Measurements from ENCODE around the gene MYT1. TPM values are rescaled to one million over a fixed set of nuclear protein-coding genes. Genes with fewer than 3 reads are reported as not detected.
A peak's percentile ranks its signal among the peaks of the same experiment; 100 is the strongest.

Gene MYT1
- total and polyA plus RNA-seq, 2 experiments from 2014 or later, result 0.39 to 0.50 TPM

DNA sequence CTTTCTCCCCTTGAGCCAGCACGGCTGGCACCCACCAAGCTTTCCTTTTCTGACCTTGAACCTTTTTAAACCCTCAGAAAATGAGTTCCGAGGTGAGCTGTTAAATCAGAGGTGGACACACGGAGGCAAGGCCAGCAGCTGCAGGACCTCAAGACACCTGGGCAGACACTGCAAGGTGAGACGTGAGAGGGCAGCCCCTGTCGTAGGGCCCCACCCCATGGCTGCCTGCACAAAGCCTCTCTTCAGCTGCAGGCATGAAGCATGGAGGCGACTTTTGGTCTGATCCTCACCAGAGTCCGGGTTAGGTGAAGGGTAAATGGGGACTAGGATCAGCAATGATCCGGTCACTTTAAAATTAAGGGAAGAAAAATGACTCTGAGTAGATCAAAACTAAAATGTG is 25.7 kb downstream of the MYT1 start:
- Histone ChIP-seq H3K4me3 (no peak overlapping the region), H3K27ac (no peak overlapping the region), H3K36me3 (no peaks in the 10 kb centered on the region), H3K9me3 (ENCODE audit: low read depth) (no peaks in the 10 kb centered on the region), H3K4me1 (ENCODE audit: low read depth) (no peaks in the 10 kb centered on the region), H3K27me3 (no peaks in the 10 kb centered on the region)
- DNase-seq (ENCODE audit: low read depth in 1 of 2, low spot score in 1 of 2), result no peak
- TF ChIP-seq CTCF (IDR thresholded peaks at IDR 0.05; ENCODE audit: low read depth, low read length), result no peak

GRCh38 chr20:64191002-64191401 is 26.8 kb downstream of the MYT1 start:
- Histone ChIP-seq H3K36me3 (no peaks in the 10 kb centered on the region), H3K4me3 (no peak overlapping the region), H3K4me1 (ENCODE audit: low read depth) (no peaks in the 10 kb centered on the region), H3K9me3 (ENCODE audit: low read depth) (no peaks in the 10 kb centered on the region), H3K27ac (no peak overlapping the region), H3K27me3 (no peaks in the 10 kb centered on the region)
- no peak for DNase-seq (ENCODE audit: low read depth in 1 of 2, low spot score in 1 of 2)
- no peak for TF ChIP-seq CTCF (IDR thresholded peaks at IDR 0.05; ENCODE audit: low read depth, low read length)

DNA sequence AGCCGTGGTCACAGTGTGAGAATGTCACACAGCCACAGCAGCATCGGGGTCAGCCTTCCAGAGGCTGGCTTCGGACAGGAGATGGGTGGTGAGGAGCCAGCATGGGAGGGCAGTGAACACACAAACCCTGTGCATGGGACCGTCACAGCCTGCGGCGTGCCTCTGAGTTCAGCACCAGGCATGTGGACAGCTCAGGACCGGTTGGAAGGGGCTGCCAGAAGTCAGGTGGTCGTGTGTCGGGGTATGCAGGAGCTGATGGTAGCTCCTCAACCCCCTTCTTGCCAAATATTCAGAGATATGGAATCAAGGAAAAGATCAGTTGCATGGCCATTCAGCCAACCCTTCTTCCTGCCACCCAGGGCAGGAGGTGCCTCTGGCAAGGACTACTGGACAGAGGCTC is 28.2 kb downstream of the MYT1 start:
- Histone ChIP-seq H3K36me3 (no peaks in the 10 kb centered on the region), H3K9me3 (ENCODE audit: low read depth) (no peaks in the 10 kb centered on the region), H3K4me1 (ENCODE audit: low read depth) (no peaks in the 10 kb centered on the region), H3K4me3 (no peak overlapping the region), H3K27ac (no peak overlapping the region), H3K27me3 (no peaks in the 10 kb centered on the region)
- DNase-seq (ENCODE audit: low read depth in 1 of 2, low spot score in 1 of 2), result peak in 1 of 2 donors; percentile 67
- no peak for TF ChIP-seq CTCF (IDR thresholded peaks at IDR 0.05; ENCODE audit: low read depth, low read length)

DNA sequence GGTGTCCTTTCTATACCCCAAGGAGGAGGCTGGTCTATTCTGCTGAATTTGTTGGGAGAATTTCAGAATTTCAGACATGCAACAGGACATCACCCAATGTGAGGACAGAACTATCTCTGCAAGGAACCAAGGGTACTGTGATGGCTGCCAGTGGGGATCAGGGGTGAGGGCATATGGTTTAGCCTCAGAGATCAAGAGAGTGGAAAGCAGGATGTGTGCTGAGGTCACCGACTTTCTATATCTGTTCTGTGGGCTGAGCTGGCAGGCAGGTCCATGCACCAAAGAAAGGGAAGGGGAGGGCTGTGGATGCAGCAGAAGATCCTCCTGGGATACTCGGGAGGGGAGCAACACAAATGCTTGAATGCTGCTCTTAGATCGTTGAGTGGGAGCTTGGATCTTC is 28.8 kb downstream of the MYT1 start:
- Histone ChIP-seq H3K27ac (no peak overlapping the region), H3K27me3 (no peaks in the 10 kb centered on the region), H3K4me3 (no peak overlapping the region), H3K4me1 (ENCODE audit: low read depth) (no peaks in the 10 kb centered on the region), H3K36me3 (no peaks in the 10 kb centered on the region), H3K9me3 (ENCODE audit: low read depth) (no peaks in the 10 kb centered on the region)
- no peak for DNase-seq (ENCODE audit: low read depth in 1 of 2, low spot score in 1 of 2)
- TF ChIP-seq CTCF (IDR thresholded peaks at IDR 0.05; ENCODE audit: low read depth, low read length), result no peak

- no peak for TF ChIP-seq CTCF (IDR thresholded peaks at IDR 0.05; ENCODE audit: low read depth, low read length)
- Histone ChIP-seq H3K27ac (no peak overlapping the region), H3K9me3 (ENCODE audit: low read depth) (no peaks in the 10 kb centered on the region), H3K4me1 (ENCODE audit: low read depth) (no peaks in the 10 kb centered on the region), H3K36me3 (no peaks in the 10 kb centered on the region), H3K4me3 (no peak overlapping the region), H3K27me3 (no peaks in the 10 kb centered on the region)
- no peak for DNase-seq (ENCODE audit: low read depth in 1 of 2, low spot score in 1 of 2)
Measured at GRCh38 chr20:64194269-64194668, 30.0 kb downstream of the MYT1 start.

- DNase-seq (ENCODE audit: low read depth in 1 of 2, low spot score in 1 of 2), result no peak
- Histone ChIP-seq H3K9me3 (ENCODE audit: low read depth) (no peaks in the 10 kb centered on the region), H3K36me3 (no peaks in the 10 kb centered on the region), H3K27me3 (no peaks in the 10 kb centered on the region), H3K4me1 (ENCODE audit: low read depth) (no peaks in the 10 kb centered on the region), H3K4me3 (no peak overlapping the region), H3K27ac (no peak overlapping the region)
- no peak for TF ChIP-seq CTCF (IDR thresholded peaks at IDR 0.05; ENCODE audit: low read depth, low read length)
Measured at GRCh38 chr20:64196309-64196708, 32.1 kb downstream of the MYT1 start.
